Ascending aorta (tissue), 2 donors: ENCODE measurements around the gene METTL21C. TPM values are rescaled to one million over a fixed set of nuclear protein-coding genes. Genes with fewer than 3 reads are reported as not detected.

Experiments
- DNase-seq, 2 donors: peaks; one replicate each; pipeline ENCODE4 v3.0.0-alpha.2; 2019; ENCODE audit warnings: low spot score in 2 of 2
- H3K27ac ChIP-seq, 2 donors: fragments of 200-600 bp; sonication (generic); one replicate each; pipeline ENCODE4 v1.5.1; 2016 to 2017; ENCODE audit warnings: mild to moderate bottlenecking in 1 of 2
- H3K27me3 ChIP-seq: fragments of 200-600 bp; sonication (generic); one replicate; pipeline ENCODE4 v1.5.1; 2017
- H3K36me3 ChIP-seq, 2 donors: fragments of 200-600 bp; sonication (generic); one replicate each; pipeline ENCODE4 v1.5.1; 2016
- H3K4me1 ChIP-seq, 2 donors: fragments of 200-600 bp; sonication (generic); one replicate each; pipeline ENCODE4 v1.5.1; 2016 to 2017; ENCODE audit warnings: mild to moderate bottlenecking in 1 of 2
- H3K4me3 ChIP-seq, 2 donors: fragments of 200-600 bp; sonication (generic); one replicate each; pipeline ENCODE4 v1.5.1; 2016 to 2017; ENCODE audit warnings: mild to moderate bottlenecking in 1 of 2
- H3K9me3 ChIP-seq, 2 donors: fragments of 200-600 bp; sonication (generic); one replicate each; pipeline ENCODE4 v1.5.1; 2016
- intact Hi-C: fragments of 100-400 bp; cut with DNase I; formaldehyde crosslinking; loops from one replicate; pipeline ENCODE4 v1.15.1; 2023
- total RNA-seq: library from RNA; depleted of rRNA; stranded (reverse); fragments of >200 nt; gene quantifications from one replicate; pipeline ENCODE4 v1.1.0, GENCODE V29; 2016
- TF ChIP-seq, protein P1 (sequence below), 3 experiments: fragments of 200-600 bp in 2 of 3; fragments of 450-650 bp in 1 of 3; sonication (generic) in 2 of 3; IDR thresholded peaks; one replicate each; pipeline ENCODE4 v1.5.1; 2016 to 2019; ENCODE audit warnings: antibody characterized with exemption in 3 of 3, mild to moderate bottlenecking in 1 of 3, moderate library complexity in 1 of 3

The METTL21C gene
- total RNA-seq, 1 donor from 2014 or later = not detected

DNA sequence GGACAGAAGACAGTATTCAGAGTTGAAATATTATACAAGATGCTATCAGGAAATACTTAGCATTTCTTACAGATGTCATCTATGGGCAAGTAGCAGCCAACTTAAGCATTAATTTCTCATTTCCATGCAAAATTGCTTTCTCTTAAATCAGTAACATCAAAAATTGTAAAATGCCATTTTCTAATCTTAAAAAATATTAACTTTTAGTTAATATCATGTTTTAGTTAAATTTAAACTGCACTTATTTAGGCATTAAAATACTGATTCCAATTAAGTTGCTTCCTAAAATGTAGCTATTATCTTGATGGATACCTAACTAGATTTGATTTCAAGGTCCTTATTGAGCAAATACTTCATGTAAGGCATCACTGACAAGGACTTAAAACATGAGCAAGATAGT lies 27.8 kb downstream of the METTL21C start:
- H3K9me3 ChIP-seq = no peaks in the 10 kb centered on the region
- intact Hi-C loops = no loop called here
- no peak overlapping the region for H3K4me3 ChIP-seq
- no peak for DNase-seq
- no peaks in the 10 kb centered on the region for H3K27me3 ChIP-seq
- H3K27ac ChIP-seq = no peak overlapping the region
- H3K4me1 ChIP-seq = no peaks in the 10 kb centered on the region
- H3K36me3 ChIP-seq = peaks cover 19 to 49% of the 10 kb centered on the region in 2 donors
- TF ChIP-seq, protein P1, sequence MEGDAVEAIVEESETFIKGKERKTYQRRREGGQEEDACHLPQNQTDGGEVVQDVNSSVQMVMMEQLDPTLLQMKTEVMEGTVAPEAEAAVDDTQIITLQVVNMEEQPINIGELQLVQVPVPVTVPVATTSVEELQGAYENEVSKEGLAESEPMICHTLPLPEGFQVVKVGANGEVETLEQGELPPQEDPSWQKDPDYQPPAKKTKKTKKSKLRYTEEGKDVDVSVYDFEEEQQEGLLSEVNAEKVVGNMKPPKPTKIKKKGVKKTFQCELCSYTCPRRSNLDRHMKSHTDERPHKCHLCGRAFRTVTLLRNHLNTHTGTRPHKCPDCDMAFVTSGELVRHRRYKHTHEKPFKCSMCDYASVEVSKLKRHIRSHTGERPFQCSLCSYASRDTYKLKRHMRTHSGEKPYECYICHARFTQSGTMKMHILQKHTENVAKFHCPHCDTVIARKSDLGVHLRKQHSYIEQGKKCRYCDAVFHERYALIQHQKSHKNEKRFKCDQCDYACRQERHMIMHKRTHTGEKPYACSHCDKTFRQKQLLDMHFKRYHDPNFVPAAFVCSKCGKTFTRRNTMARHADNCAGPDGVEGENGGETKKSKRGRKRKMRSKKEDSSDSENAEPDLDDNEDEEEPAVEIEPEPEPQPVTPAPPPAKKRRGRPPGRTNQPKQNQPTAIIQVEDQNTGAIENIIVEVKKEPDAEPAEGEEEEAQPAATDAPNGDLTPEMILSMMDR (IDR thresholded peaks at IDR 0.05) = no peak

DNA sequence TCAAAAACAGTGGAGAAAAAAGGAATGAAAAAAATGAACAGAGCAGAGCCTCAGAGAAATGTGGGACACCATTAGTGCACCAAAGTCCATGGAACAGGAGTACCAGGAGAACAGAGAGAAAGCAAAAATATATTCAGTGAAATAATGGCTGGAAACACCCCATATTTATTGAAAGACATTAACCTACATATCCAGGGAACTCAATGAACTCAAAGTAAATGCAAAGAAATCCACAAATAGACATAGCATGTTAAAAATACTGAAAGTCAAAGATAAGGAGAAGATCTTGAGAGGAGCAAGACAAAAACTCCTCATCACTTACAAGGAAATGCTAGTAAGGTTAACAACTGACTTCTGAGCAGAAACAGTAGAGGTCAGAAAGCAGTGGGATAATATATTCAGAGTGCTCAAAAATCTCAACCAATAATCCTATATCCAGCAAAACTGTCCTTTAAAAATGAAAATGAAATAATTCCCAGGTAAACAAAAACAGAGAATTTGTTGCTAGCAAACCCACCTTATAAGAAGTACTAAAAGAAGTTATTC lies 35.6 kb downstream of the METTL21C start:
- H3K36me3 ChIP-seq = peaks cover 20 to 51% of the 10 kb centered on the region in 2 donors
- intact Hi-C loops = no loop called here

DNA sequence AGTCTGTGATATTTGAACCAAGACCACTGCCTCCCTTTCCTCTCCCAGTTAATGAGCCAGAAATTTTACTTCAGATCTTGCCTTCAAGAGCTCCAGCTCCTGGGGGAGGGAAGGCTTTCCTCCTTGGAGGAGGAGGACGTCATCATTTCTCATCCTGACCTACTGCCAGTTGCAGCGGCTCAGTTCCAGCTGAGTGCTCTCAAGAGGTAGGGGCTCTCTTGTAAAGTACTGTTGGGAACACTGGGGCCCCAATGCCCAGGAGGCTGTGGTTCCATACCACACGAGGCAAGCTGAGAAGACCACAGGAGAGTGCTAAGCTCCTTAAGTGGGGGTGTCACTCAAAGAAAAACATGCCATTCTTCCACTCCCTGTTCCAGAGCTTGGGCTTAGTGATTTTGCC lies 36.2 kb downstream of the METTL21C start:
- TF ChIP-seq, protein P1 (IDR thresholded peaks at IDR 0.05) = no peak
- intact Hi-C loops = no loop called here
- Histone ChIP-seq H3K4me1 (no peaks in the 10 kb centered on the region), H3K9me3 (no peaks in the 10 kb centered on the region), H3K36me3 (peaks cover 20 to 45% of the 10 kb centered on the region in 2 donors), H3K4me3 (no peak overlapping the region), H3K27ac (no peak overlapping the region), H3K27me3 (no peaks in the 10 kb centered on the region)
- DNase-seq = no peak

More for the DNA sequence above, 35.6 kb downstream of the METTL21C start:
- no peaks in the 10 kb centered on the region for H3K4me1 ChIP-seq
- H3K4me3 ChIP-seq = no peak overlapping the region
- DNase-seq = no peak
- TF ChIP-seq, protein P1 (IDR thresholded peaks at IDR 0.05) = no peak
- no peak overlapping the region for H3K27ac ChIP-seq
- H3K9me3 ChIP-seq = no peaks in the 10 kb centered on the region
- H3K27me3 ChIP-seq = no peaks in the 10 kb centered on the region

DNA sequence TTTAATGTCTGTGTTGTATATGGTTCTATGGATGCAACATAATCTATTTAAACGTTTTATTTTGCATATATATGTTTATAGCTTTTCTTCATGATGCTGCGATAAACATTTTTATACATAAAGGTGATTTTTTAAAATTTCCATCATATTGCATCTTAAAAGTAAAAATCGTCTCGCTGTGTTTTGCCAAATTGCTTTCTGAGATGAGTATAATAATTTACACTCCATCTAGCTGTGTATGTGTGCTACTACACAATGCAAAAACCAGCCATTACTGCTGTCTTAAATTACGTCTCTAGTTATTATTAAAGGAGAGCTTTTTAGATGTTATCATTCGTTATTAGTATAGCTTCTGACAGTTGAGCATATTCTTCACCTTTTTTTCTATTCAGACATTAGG lies 37.2 kb downstream of the METTL21C start:
- DNase-seq = no peak
- no peak overlapping the region for H3K27ac ChIP-seq
- no peaks in the 10 kb centered on the region for H3K9me3 ChIP-seq
- H3K36me3 ChIP-seq = peaks cover 20 to 42% of the 10 kb centered on the region in 2 donors
- intact Hi-C loops = no loop called here
- no peaks in the 10 kb centered on the region for H3K27me3 ChIP-seq
- H3K4me1 ChIP-seq = no peaks in the 10 kb centered on the region
- H3K4me3 ChIP-seq = no peak overlapping the region
- TF ChIP-seq, protein P1 (IDR thresholded peaks at IDR 0.05) = peak in 1 of 3 experiments; percentile 15

DNA sequence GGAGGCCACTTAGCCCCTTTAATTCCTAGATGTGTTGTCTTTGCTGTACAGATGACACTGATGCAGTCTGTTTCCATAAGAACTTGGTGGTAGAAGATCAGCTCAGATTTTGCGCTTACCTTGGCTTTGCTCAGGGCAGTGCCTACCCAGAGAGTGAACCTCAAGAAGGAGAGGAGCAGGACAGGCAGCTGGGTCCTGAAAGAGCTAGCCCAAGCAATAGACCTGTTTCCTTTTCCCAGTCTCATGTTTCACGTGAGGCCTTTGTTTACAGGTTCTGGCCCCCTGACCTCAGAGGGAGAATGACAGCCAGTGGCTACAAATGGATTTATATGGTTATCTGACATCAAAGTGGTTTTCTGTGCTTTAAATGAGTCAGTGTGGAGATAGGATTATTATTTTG lies 40.1 kb downstream of the METTL21C start:
- H3K36me3 ChIP-seq = peaks cover 20 to 33% of the 10 kb centered on the region in 2 donors
- no peaks in the 10 kb centered on the region for H3K9me3 ChIP-seq
- no peaks in the 10 kb centered on the region for H3K27me3 ChIP-seq
- H3K4me3 ChIP-seq = no peak overlapping the region
- no peak overlapping the region for H3K27ac ChIP-seq
- DNase-seq = no peak
- no peaks in the 10 kb centered on the region for H3K4me1 ChIP-seq
- intact Hi-C loops = no loop called here
- TF ChIP-seq, protein P1 (IDR thresholded peaks at IDR 0.05) = no peak

DNA sequence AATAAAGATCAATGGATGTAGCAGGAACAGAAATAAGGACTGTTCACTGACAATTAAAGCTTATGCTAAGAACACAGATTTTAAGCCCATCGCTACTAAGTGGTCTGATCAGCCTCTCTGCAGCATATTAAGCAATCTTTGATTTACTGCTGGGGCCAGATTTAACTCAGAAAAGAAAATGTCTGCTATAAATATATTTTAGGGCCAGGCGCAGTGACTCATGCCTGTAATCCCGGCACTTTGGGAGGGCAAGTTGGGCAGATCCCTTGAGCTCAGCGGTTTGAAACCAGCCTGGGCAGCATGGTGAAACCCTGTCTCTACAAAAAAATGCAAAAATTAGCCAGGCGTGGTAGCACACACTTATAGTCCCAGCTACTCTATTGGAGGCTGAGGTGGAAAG lies 43.0 kb downstream of the METTL21C start:
- DNase-seq = no peak
- TF ChIP-seq, protein P1 (IDR thresholded peaks at IDR 0.05) = no peak
- no peaks in the 10 kb centered on the region for H3K9me3 ChIP-seq
- intact Hi-C loops = no loop called here
- no peaks in the 10 kb centered on the region for H3K4me1 ChIP-seq
- H3K27ac ChIP-seq = no peak overlapping the region
- H3K27me3 ChIP-seq = no peaks in the 10 kb centered on the region
- no peak overlapping the region for H3K4me3 ChIP-seq
- H3K36me3 ChIP-seq = peaks cover 7 to 44% of the 10 kb centered on the region in 2 donors
